Testis (tissue), 3 donors: ENCODE measurements around the gene CENPH. TPM values are rescaled to one million over a fixed set of nuclear protein-coding genes. Genes with fewer than 3 reads are reported as not detected.

Source experiments
- DNase-seq: peaks from one replicate; pipeline ENCODE4 v3.0.0-alpha.2; 2019
- H3K27ac ChIP-seq, 2 donors: fragments of 200-600 bp; sonication (generic); one replicate each; pipeline ENCODE4 v1.5.1; 2019
- H3K27me3 ChIP-seq: fragments of 200-600 bp; sonication (generic); one replicate; pipeline ENCODE4 v1.5.1; 2019
- H3K36me3 ChIP-seq: fragments of 200-600 bp; sonication (generic); one replicate; pipeline ENCODE4 v1.5.1; 2017; ENCODE audit warnings: low read depth; ENCODE audit errors: missing control alignments
- H3K4me1 ChIP-seq: fragments of 200-600 bp; sonication (generic); one replicate; pipeline ENCODE4 v1.5.1; 2019
- H3K4me3 ChIP-seq, 2 donors: fragments of 200-600 bp; sonication (generic); one replicate each; pipeline ENCODE4 v1.5.1; 2017 to 2019
- H3K9me3 ChIP-seq: fragments of 200-600 bp; sonication (generic); one replicate; pipeline ENCODE4 v1.5.1; 2017
- CTCF ChIP-seq, 3 experiments: fragments of 450-650 bp in 2 of 3; fragments of 200-600 bp in 1 of 3; sonication (generic) in 1 of 3; IDR thresholded peaks; one replicate each; pipeline ENCODE4 v1.5.1; 2016 to 2019; ENCODE audit warnings: antibody characterized with exemption in 3 of 3, mild to moderate bottlenecking in 2 of 3, moderate library complexity in 1 of 3
- POLR2A ChIP-seq: fragments of 450-650 bp; IDR thresholded peaks from one replicate; pipeline ENCODE4 v1.6.1; 2017; ENCODE audit warnings: antibody characterized with exemption, mild to moderate bottlenecking, moderate library complexity
- WGBS, 2 donors: methylation state at CpG; one replicate each; pipeline ENCODE4 v1.1.5; 2018; 5-methylcytosine and 5-hydroxymethylcytosine counted together
- intact Hi-C: fragments of 100-400 bp; cut with DNase I; formaldehyde crosslinking; loops from one replicate; pipeline ENCODE4 v1.15.1; 2023; ENCODE audit warnings: low total_unique reads
- polyA plus RNA-seq: library from polyadenylated mRNA; stranded (reverse); fragments of 350-450 nt; fragmentation: Illumina TruSeq; extraction: RNeasy Lipid Tissue Mini Kit (QIAGEN cat#74804); gene quantifications from one replicate; pipeline ENCODE4 v1.2.3, GENCODE V29; 2014; ENCODE audit warnings: low read depth, low replicate concordance; ENCODE audit not compliant: insufficient read depth
- total RNA-seq, 2 donors: library from RNA; depleted of rRNA; stranded (reverse); fragments of >200 nt; gene quantifications; one replicate each; pipeline ENCODE4 v1.2.3, GENCODE V29; 2016

The CENPH gene
- total and polyA plus RNA-seq, 3 donors from 2014 or later: 26.9 to 38.9 (median 38.0) TPM

DNA sequence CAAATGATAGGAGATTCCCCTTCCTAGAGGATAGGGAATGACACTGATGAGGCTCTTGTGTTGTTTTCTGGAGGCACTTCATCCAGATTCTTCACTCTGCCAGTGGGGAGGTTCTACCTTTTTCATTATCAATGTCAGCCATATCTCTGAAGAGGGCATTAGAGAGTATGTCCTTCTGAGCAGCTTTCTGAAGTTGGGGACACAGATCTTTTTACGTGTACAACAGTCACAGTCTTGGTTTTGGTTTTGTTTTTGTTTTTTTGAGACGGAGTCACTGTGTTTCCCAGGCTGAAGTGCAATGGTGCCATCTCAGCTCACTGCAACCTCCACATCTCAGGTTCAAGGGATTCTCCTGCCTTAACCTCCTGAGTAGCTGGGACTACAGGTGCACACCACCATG is 22.6 kb downstream of the CENPH start:
- no peak overlapping the region for H3K4me3 ChIP-seq
- intact Hi-C loops: no loop called here
- no peaks in the 10 kb centered on the region for H3K4me1 ChIP-seq
- WGBS, 2 donors: 84 to 95% methylated on average over 2 of the region's 2 CpGs
- no peak for DNase-seq
- TF ChIP-seq POLR2A: no peak
- TF ChIP-seq CTCF (IDR thresholded peaks at IDR 0.05): no peak
- no peaks in the 10 kb centered on the region for H3K9me3 ChIP-seq
- H3K36me3 ChIP-seq: no peaks in the 10 kb centered on the region
- no peaks in the 10 kb centered on the region for H3K27me3 ChIP-seq
- H3K27ac ChIP-seq: no peak overlapping the region

DNA sequence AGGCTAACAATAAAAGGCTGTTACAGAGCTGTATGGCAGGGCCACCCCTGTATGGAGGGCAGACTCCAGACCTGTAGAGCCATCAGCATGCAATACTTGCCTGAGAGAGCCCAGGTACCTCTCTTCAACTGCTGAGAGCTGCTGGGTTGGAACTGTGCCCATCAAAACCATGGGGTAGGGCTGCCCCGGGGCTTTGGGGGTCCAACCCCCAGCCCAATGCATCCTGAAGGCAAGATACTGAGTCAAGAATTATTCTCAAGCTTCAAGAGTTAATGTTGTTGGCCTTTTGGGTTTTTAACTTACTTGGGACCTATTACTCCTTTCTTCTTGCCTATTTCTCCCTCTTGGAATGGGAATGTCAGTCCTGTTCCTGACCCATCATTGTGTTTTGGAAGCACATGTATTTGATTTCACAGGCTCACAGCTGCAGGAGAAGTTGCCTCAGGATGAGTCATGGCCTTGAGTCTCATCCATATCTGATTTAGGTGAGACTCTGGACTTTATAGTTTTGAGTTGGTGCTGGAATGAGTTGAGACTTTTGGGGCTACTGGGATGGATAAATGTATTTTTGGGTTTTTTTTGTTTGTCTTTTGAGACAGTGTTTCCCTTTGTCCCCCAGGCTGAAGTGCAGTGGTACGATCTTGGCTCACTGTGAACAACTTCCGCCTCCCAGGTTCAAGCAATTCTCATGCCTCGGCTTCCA is 24.3 kb downstream of the CENPH start:
- WGBS, 2 donors: 93 to 96% methylated on average over 4 of the region's 4 CpGs
- no peaks in the 10 kb centered on the region for H3K4me1 ChIP-seq
- no peaks in the 10 kb centered on the region for H3K9me3 ChIP-seq
- H3K36me3 ChIP-seq: no peaks in the 10 kb centered on the region
- intact Hi-C loops: no loop called here
- H3K4me3 ChIP-seq: no peak overlapping the region
- no peaks in the 10 kb centered on the region for H3K27me3 ChIP-seq
- DNase-seq: no peak
- H3K27ac ChIP-seq: no peak overlapping the region
- TF ChIP-seq POLR2A: no peak
- TF ChIP-seq CTCF (IDR thresholded peaks at IDR 0.05): no peak

DNA sequence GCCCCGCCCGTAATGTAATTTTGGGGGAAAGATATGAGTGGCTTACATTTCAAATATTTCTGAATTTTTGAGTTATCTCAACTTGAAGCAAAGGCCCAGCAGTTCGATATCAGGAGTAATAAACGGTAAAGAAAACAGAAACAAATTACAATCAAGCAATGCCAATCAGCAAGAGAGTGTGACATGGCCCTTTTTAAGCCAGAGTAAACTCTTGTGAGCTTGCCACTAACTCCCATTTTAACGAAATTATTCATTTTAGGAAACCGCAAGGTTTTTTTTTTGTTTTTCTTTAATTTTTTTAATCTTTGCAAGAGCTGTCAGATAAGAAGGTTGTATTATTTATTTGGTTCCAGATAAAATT is 27.7 kb downstream of the CENPH start:
- no peak for DNase-seq
- WGBS, 2 donors: 32% methylated on average over 6 of the region's 6 CpGs
- intact Hi-C loops: no loop called here
- Histone ChIP-seq H3K27me3 (no peaks in the 10 kb centered on the region), H3K4me3 (peak overlapping the region; percentile 73 to 98), H3K27ac (no peak overlapping the region), H3K36me3 (no peaks in the 10 kb centered on the region), H3K9me3 (no peaks in the 10 kb centered on the region), H3K4me1 (no peaks in the 10 kb centered on the region)
- TF ChIP-seq CTCF (IDR thresholded peaks at IDR 0.05) (no peak), POLR2A (no peak)

- H3K27me3 ChIP-seq: no peaks in the 10 kb centered on the region
- H3K36me3 ChIP-seq: no peaks in the 10 kb centered on the region
- peak; percentile 99 for DNase-seq
- H3K9me3 ChIP-seq: no peaks in the 10 kb centered on the region
- H3K4me3 ChIP-seq: peak overlapping the region; percentile 73 to 98
- TF ChIP-seq POLR2A (peak; percentile 78), CTCF (IDR thresholded peaks at IDR 0.05) (peak; percentile 18 to 48 (median 47))
- H3K27ac ChIP-seq: peak overlapping the region; percentile 45 to 94
- WGBS, 2 donors: 0 to 1% methylated on average over 21 to 58 of the region's 73 CpGs
- intact Hi-C loops: no loop called here
- H3K4me1 ChIP-seq: no peaks in the 10 kb centered on the region
These were observed 28.5 kb downstream of the CENPH start for GRCh38 chr5:69217548-69218526.
